HUES6 (cell line): Measurements from ENCODE around the gene FAM83E.

Source experiments
- H3K27ac ChIP-seq: 2 replicates; pipeline ENCODE4 v1.7.0; 2013; ENCODE audit warnings: low read depth, mild to moderate bottlenecking, low read length, inconsistent platforms
- H3K27me3 ChIP-seq: 2 replicates; pipeline ENCODE4 v1.6.1; 2013; ENCODE audit warnings: low read length; ENCODE audit not compliant: control insufficient read depth, insufficient read depth
- H3K36me3 ChIP-seq: 2 replicates; pipeline ENCODE4 v1.6.1; 2013; ENCODE audit warnings: low read length; ENCODE audit not compliant: control insufficient read depth, insufficient read depth
- H3K4me1 ChIP-seq: 2 replicates; pipeline ENCODE4 v1.6.1; 2013; ENCODE audit warnings: low read length; ENCODE audit not compliant: control insufficient read depth, insufficient read depth
- H3K4me3 ChIP-seq: 2 replicates; pipeline ENCODE4 v1.5.1; 2013; ENCODE audit warnings: low read depth, low read length
- H3K9ac ChIP-seq: one replicate; pipeline ENCODE4 v1.6.1; 2013; ENCODE audit warnings: mild to moderate bottlenecking, low read length
- H3K9me3 ChIP-seq: 2 replicates; pipeline ENCODE4 v1.6.1; 2013; ENCODE audit warnings: low read depth, low read length; ENCODE audit not compliant: control insufficient read depth, insufficient read depth

FAM83E gene

GRCh38 chr19:48651683-48652048, 36.8 kb upstream of the FAM83E start:
- peaks cover 5% of the 10 kb centered on the region; the same call in 1 of the 2 replicates for H3K9me3 ChIP-seq
- no peak overlapping the region for H3K4me3 ChIP-seq
- peaks cover 9% of the 10 kb centered on the region for H3K4me1 ChIP-seq
- H3K36me3 ChIP-seq = no peaks in the 10 kb centered on the region
- no peaks in the 10 kb centered on the region for H3K27me3 ChIP-seq
- H3K27ac ChIP-seq = no peak overlapping the region
- no peak overlapping the region for H3K9ac ChIP-seq

GRCh38 chr19:48650974-48651682, 36.3 kb upstream of the FAM83E start:
- H3K27me3 ChIP-seq = no peaks in the 10 kb centered on the region
- no peak overlapping the region for H3K27ac ChIP-seq
- H3K4me3 ChIP-seq = no peak overlapping the region
- no peaks in the 10 kb centered on the region for H3K36me3 ChIP-seq
- peaks cover 8% of the 10 kb centered on the region; the same call in 1 of the 2 replicates for H3K4me1 ChIP-seq
- peaks cover 5% of the 10 kb centered on the region; the same call in 1 of the 2 replicates for H3K9me3 ChIP-seq
- no peak overlapping the region for H3K9ac ChIP-seq

GRCh38 chr19:48648134-48648533, 33.3 kb upstream of the FAM83E start:
- no peak overlapping the region for H3K4me3 ChIP-seq
- no peak overlapping the region for H3K27ac ChIP-seq
- no peaks in the 10 kb centered on the region for H3K36me3 ChIP-seq
- H3K9ac ChIP-seq = no peak overlapping the region
- peaks cover 10% of the 10 kb centered on the region; the same call in 1 of the 2 replicates for H3K4me1 ChIP-seq
- no peaks in the 10 kb centered on the region for H3K27me3 ChIP-seq
- peaks cover 5% of the 10 kb centered on the region; the same call in 1 of the 2 replicates for H3K9me3 ChIP-seq

GRCh38 chr19:48646722-48647216, 31.9 kb upstream of the FAM83E start:
- peak overlapping the region; percentile 71 for H3K4me3 ChIP-seq
- H3K4me1 ChIP-seq = peaks cover 10% of the 10 kb centered on the region; the same call in 1 of the 2 replicates
- no peak overlapping the region for H3K27ac ChIP-seq
- peaks cover 5% of the 10 kb centered on the region; the same call in 1 of the 2 replicates for H3K9me3 ChIP-seq
- H3K27me3 ChIP-seq = no peaks in the 10 kb centered on the region
- no peak overlapping the region for H3K9ac ChIP-seq
- H3K36me3 ChIP-seq = no peaks in the 10 kb centered on the region

GRCh38 chr19:48646001-48646721, 31.3 kb upstream of the FAM83E start, which contains the start of gene CA11:
CA11 (minus strand) TSS chr19:48646187; CDS start chr19:48645632, 555 bp downstream.
- Histone ChIP-seq H3K36me3 (no peaks in the 10 kb centered on the region), H3K4me1 (peaks cover 10% of the 10 kb centered on the region; the same call in 1 of the 2 replicates), H3K27me3 (no peaks in the 10 kb centered on the region), H3K9ac (peak within 1 kb of the TSS; percentile 29), H3K9me3 (peaks cover 3% of the 10 kb centered on the region; the same call in 1 of the 2 replicates), H3K27ac (peak within 1 kb of the TSS; percentile 68; the same call in 1 of the 2 replicates), H3K4me3 (peak within 1 kb of the TSS; percentile 71)

- Histone ChIP-seq H3K4me3 (peak overlapping the region; percentile 71), H3K9me3 (no peaks in the 10 kb centered on the region), H3K27me3 (no peaks in the 10 kb centered on the region), H3K36me3 (no peaks in the 10 kb centered on the region), H3K27ac (peak overlapping the region; percentile 7; the same call in 1 of the 2 replicates), H3K9ac (peak overlapping the region; percentile 29), H3K4me1 (peaks cover 10% of the 10 kb centered on the region; the same call in 1 of the 2 replicates)
These were observed 30.7 kb upstream of the FAM83E start for GRCh38 chr19:48645620-48646000.

- Histone ChIP-seq H3K4me3 (peak overlapping the region; percentile 71), H3K4me1 (peaks cover 12% of the 10 kb centered on the region), H3K27me3 (peaks cover 1% of the 10 kb centered on the region; the same call in 1 of the 2 replicates), H3K27ac (peak overlapping the region; percentile 7; the same call in 1 of the 2 replicates), H3K36me3 (no peaks in the 10 kb centered on the region), H3K9me3 (no peaks in the 10 kb centered on the region), H3K9ac (peak overlapping the region; percentile 29)
These were observed 30.2 kb upstream of the FAM83E start for GRCh38 chr19:48644839-48645619.

- Histone ChIP-seq H3K27ac (no peak overlapping the region; the same call in 1 of the 2 replicates), H3K9ac (peak overlapping the region; percentile 29), H3K36me3 (no peaks in the 10 kb centered on the region), H3K9me3 (no peaks in the 10 kb centered on the region), H3K27me3 (peaks cover 5% of the 10 kb centered on the region; the same call in 1 of the 2 replicates), H3K4me3 (peak overlapping the region; percentile 71), H3K4me1 (peaks cover 17% of the 10 kb centered on the region)
These were observed 29.5 kb upstream of the FAM83E start for GRCh38 chr19:48644355-48644754.

GRCh38 chr19:48642862-48643261, 28.0 kb upstream of the FAM83E start:
- H3K4me1 ChIP-seq = peaks cover 26% of the 10 kb centered on the region
- no peaks in the 10 kb centered on the region for H3K9me3 ChIP-seq
- H3K27me3 ChIP-seq = peaks cover 5% of the 10 kb centered on the region; the same call in 1 of the 2 replicates
- H3K36me3 ChIP-seq = no peaks in the 10 kb centered on the region
- H3K9ac ChIP-seq = no peak overlapping the region
- H3K4me3 ChIP-seq = no peak overlapping the region
- H3K27ac ChIP-seq = no peak overlapping the region

GRCh38 chr19:48641850-48642249, 27.0 kb upstream of the FAM83E start:
- H3K36me3 ChIP-seq = no peaks in the 10 kb centered on the region
- no peak overlapping the region for H3K4me3 ChIP-seq
- peaks cover 7% of the 10 kb centered on the region for H3K27me3 ChIP-seq
- no peaks in the 10 kb centered on the region for H3K9me3 ChIP-seq
- H3K9ac ChIP-seq = no peak overlapping the region
- peaks cover 30% of the 10 kb centered on the region for H3K4me1 ChIP-seq
- no peak overlapping the region for H3K27ac ChIP-seq
